ENCODE results near the gene FAAP20. TPM values are rescaled to one million over a fixed set of nuclear protein-coding genes. Genes with fewer than 3 reads are reported as not detected.

The FAAP20 gene
- total RNA-seq, 1 donor from 2014 or later = 50.6 TPM

DNA sequence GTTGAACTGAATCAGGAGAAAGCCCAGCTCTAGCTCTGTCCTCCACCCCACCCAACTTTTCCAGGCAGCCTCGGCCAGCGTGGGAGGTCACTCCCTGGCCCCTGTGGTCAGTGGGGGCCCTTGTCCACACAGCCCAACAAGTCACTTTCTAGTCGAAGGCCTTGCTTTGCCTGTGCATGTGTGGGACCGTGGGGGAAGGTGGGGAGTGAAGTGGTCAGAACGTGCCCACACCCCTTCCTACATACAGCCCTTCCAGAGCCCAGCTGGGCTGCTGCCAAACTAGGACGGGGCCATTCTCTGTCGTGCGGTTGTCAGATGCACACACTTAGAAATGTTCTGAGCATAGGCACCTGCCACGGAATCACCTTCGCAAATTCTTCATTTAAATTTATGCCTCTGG lies 18.0 kb downstream of the FAAP20 start:
- TF ChIP-seq CTCF (IDR thresholded peaks at IDR 0.05; ENCODE audit: insufficient read depth, low read length, poor library complexity, severe bottlenecking) = no peak
- Histone ChIP-seq H3K36me3 (ENCODE audit: control insufficient read depth, insufficient read depth, low read length) (peaks cover 2% of the 10 kb centered on the region), H3K4me3 (ENCODE audit: low read depth, low read length) (no peak overlapping the region), H3K27me3 (ENCODE audit: control insufficient read depth, insufficient read depth, low read length) (no peaks in the 10 kb centered on the region)
- DNase-seq (ENCODE audit: low read depth) = no peak

DNA sequence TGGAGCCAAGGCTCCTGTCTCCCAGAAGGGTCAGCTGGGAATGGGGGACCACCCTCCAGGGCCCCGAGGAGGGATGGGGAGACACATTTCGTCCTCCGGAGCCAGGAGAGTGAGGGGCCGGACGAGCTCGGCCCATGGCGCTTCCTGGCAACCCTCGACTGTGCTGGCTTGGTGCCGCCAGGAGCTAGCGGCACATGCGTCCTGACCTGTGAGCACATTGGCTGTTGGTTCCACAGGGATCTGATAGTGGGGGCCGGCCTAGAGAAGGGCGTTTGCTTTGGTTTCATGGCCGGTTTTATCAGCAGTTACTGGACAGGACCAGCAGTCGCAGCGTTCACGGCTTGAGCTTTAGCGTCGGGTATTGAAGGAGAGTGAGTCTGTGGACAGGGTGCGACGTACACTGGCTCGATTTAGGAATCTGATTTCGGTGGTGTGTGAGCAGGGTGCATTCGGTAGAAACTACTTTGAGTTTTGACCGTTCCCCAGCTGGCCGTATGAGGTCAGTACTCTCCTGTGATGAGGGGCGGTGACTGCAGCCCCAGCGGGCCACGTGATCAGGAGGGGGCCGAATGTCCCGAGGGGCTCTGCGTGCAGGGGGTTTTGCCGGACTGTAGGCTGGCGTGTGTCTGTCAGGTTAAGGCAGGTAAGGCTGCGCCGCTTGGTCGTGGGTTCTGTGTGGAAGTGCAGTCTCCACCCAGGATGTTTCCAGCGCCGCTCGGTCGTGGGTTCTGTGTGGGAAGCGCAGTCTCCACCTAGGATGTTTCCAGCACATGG lies 18.7 kb downstream of the FAAP20 start:
- no peak for DNase-seq (ENCODE audit: low read depth)
- no peak for TF ChIP-seq CTCF (IDR thresholded peaks at IDR 0.05; ENCODE audit: insufficient read depth, low read length, poor library complexity, severe bottlenecking)
- peaks cover 2% of the 10 kb centered on the region for H3K36me3 ChIP-seq (ENCODE audit: control insufficient read depth, insufficient read depth, low read length)
- H3K27me3 ChIP-seq (ENCODE audit: control insufficient read depth, insufficient read depth, low read length) = no peaks in the 10 kb centered on the region
- no peak overlapping the region for H3K4me3 ChIP-seq (ENCODE audit: low read depth, low read length)

DNA sequence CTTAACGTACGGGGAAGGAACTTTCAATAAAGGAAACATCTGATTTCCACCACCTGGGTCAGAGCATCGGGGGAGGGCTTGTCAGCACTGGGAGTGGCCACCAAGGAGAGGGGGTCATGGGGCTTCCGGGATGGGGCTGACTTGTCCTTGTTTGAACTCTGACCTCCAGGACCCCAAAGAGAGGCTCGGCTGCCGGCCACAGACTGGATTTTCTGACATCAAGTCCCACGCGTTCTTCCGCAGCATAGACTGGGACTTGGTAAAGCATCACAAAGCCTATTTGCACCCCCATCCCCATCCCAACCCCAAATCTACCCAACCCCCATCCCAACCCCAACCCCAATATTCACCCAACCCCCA lies 19.5 kb downstream of the FAAP20 start:
- no peak for TF ChIP-seq CTCF (IDR thresholded peaks at IDR 0.05; ENCODE audit: insufficient read depth, low read length, poor library complexity, severe bottlenecking)
- Histone ChIP-seq H3K27me3 (ENCODE audit: control insufficient read depth, insufficient read depth, low read length) (no peaks in the 10 kb centered on the region), H3K4me3 (ENCODE audit: low read depth, low read length) (no peak overlapping the region), H3K36me3 (ENCODE audit: control insufficient read depth, insufficient read depth, low read length) (peaks cover 2% of the 10 kb centered on the region)
- no peak for DNase-seq (ENCODE audit: low read depth)

DNA sequence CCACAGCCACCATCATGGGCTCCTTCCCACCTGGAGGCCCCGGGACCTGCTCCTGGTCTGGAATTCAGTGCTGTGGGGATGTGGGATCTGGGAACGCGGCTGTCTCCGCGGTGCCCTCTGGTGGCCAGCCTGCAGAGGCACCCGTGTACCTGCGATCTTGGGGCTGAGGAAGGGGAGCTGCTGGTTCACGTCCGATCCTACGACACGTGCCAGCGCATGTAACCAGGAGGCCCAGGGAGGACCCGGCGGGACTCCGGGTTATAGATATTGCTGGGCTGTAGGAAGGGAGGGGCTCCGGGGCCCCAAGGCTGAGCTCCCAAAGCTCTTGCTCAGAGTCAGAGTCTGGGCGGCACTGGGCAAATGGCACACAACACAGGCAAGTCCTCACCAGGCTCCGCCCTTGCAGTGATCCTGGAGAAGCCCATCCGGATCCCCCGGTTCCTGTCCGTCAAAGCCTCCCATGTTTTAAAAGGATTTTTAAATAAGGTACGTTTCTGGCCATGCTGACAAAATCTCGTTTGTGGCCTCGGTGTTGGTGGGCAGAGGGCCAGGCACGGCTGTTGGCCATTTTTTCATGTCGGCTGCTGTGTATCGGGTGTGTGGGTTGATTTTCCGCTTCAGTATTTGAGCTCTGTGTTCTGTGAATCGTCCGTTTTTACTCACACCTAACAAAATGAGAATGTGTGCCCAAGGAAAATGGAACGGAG lies 20.1 kb downstream of the FAAP20 start:
- peak; percentile 97 for TF ChIP-seq CTCF (IDR thresholded peaks at IDR 0.05; ENCODE audit: insufficient read depth, low read length, poor library complexity, severe bottlenecking)
- Histone ChIP-seq H3K36me3 (ENCODE audit: control insufficient read depth, insufficient read depth, low read length) (peaks cover 2% of the 10 kb centered on the region), H3K4me3 (ENCODE audit: low read depth, low read length) (no peak overlapping the region), H3K27me3 (ENCODE audit: control insufficient read depth, insufficient read depth, low read length) (no peaks in the 10 kb centered on the region)
- DNase-seq (ENCODE audit: low read depth) = no peak

GRCh38 chr1:2173546-2174347 lies 20.8 kb downstream of the FAAP20 start:
- H3K4me3 ChIP-seq (ENCODE audit: low read depth, low read length) = no peak overlapping the region
- TF ChIP-seq CTCF (IDR thresholded peaks at IDR 0.05; ENCODE audit: insufficient read depth, low read length, poor library complexity, severe bottlenecking) = no peak
- H3K36me3 ChIP-seq (ENCODE audit: control insufficient read depth, insufficient read depth, low read length) = peaks cover 2% of the 10 kb centered on the region
- no peak for DNase-seq (ENCODE audit: low read depth)
- H3K27me3 ChIP-seq (ENCODE audit: control insufficient read depth, insufficient read depth, low read length) = no peaks in the 10 kb centered on the region
